ENCODE results near the gene TBC1D5.
"Not testable (repeated sequence)": the region's sequence is repeated elsewhere in the genome, so short reads cannot be mapped to it uniquely, and the experiment has no call there.

TBC1D5 gene

DNA sequence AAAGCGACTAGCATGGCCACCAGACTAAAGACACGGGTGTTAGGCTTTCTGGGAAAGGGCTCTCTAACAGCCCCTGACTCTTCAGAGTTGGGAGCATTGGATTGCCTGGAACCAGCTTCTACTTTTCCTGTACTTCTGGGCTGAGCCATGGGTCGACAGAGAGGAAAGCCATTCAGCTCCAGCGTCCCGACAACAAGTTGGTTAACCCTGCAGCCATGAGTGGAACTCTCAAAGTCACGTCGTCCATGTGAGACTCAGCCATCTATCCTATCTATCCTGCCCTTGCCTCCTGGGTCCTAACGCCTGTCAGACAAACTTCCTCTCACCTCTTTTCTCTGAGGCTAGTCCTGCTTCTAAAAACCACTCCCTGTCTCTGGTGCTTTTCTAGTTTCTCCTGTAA is 32.6 kb upstream of the TBC1D5 start:
- Mint-ChIP-seq H3K27me3 (ENCODE audit: low read depth, poor library complexity) (peaks cover 20% of the 10 kb centered on the region), H3K36me3 (ENCODE audit: low read depth) (no peaks in the 10 kb centered on the region), H3K4me3 (no peak overlapping the region), H3K9me3 (peaks cover 8% of the 10 kb centered on the region), H3K27ac (no peak overlapping the region), H3K4me1 (no peaks in the 10 kb centered on the region)
- DNase-seq, result no peak
- TF ChIP-seq, protein P1, sequence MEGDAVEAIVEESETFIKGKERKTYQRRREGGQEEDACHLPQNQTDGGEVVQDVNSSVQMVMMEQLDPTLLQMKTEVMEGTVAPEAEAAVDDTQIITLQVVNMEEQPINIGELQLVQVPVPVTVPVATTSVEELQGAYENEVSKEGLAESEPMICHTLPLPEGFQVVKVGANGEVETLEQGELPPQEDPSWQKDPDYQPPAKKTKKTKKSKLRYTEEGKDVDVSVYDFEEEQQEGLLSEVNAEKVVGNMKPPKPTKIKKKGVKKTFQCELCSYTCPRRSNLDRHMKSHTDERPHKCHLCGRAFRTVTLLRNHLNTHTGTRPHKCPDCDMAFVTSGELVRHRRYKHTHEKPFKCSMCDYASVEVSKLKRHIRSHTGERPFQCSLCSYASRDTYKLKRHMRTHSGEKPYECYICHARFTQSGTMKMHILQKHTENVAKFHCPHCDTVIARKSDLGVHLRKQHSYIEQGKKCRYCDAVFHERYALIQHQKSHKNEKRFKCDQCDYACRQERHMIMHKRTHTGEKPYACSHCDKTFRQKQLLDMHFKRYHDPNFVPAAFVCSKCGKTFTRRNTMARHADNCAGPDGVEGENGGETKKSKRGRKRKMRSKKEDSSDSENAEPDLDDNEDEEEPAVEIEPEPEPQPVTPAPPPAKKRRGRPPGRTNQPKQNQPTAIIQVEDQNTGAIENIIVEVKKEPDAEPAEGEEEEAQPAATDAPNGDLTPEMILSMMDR (IDR thresholded peaks at IDR 0.05), result no peak

DNA sequence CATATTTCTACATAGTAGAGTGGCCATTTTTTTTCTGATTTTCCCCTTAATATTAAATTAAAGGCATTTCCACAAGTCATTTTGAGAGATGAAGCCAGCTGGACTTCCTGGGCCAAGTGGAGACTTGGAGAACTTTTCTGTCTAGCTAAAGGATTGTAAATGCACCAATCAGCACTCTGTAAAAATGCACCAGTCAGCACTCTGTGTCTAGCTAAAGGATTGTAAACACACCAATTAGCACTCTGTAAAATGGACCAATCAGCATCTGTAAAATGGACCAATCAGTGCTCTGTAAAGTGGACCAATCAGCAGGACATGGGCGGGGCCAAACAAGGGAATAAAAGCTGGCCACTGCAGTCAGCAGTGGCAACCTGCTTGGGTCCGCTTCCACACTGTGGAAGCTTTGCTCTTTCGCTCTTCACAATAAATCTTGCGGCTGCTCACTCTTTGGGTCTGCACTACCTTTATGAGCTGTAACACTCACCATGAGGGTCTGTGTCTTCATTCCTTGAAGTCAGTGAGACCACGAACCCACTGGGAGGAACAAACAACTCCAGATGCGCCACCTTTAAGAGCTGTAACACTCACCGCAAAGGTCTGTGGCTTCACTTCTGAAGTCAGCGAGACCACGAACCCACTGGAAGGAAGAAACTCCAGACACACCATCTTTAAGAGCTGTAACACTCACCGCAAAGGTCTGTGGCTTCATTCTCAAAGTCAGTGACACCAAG is 31.9 kb upstream of the TBC1D5 start:
- DNase-seq; H3K4me3 Mint-ChIP-seq; H3K4me1 Mint-ChIP-seq; H3K36me3 Mint-ChIP-seq (ENCODE audit: low read depth); H3K27ac Mint-ChIP-seq; H3K9me3 Mint-ChIP-seq: not testable (repeated sequence)
- peaks cover 14% of the 10 kb centered on the region for H3K27me3 Mint-ChIP-seq (ENCODE audit: low read depth, poor library complexity)

DNA sequence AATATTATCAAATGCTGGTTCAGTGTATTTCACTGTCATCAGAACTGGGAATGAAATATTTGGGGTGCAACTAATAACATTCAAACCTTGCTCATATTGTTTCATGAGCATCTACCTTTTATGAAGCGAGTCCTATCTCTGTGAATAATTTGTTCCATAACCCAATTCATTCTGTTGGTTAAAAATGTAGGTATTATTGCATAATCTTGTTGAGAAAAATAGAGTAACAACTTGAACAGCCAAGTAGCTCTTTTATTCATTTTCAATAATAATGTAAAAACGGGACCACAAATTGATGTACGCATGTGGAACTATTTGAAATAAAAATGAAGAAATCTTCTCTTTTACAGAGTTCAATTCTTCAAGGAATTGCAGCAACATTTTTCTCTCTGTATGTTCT is 30.1 kb upstream of the TBC1D5 start:
- no peaks in the 10 kb centered on the region for H3K36me3 Mint-ChIP-seq (ENCODE audit: low read depth)
- H3K9me3 Mint-ChIP-seq, result peaks cover 8% of the 10 kb centered on the region
- H3K27me3 Mint-ChIP-seq (ENCODE audit: low read depth, poor library complexity), result peaks cover 3% of the 10 kb centered on the region
- no peak for DNase-seq
- TF ChIP-seq, protein P1 (IDR thresholded peaks at IDR 0.05), result no peak
- H3K4me3 Mint-ChIP-seq, result no peak overlapping the region
- no peaks in the 10 kb centered on the region for H3K4me1 Mint-ChIP-seq
- no peak overlapping the region for H3K27ac Mint-ChIP-seq

DNA sequence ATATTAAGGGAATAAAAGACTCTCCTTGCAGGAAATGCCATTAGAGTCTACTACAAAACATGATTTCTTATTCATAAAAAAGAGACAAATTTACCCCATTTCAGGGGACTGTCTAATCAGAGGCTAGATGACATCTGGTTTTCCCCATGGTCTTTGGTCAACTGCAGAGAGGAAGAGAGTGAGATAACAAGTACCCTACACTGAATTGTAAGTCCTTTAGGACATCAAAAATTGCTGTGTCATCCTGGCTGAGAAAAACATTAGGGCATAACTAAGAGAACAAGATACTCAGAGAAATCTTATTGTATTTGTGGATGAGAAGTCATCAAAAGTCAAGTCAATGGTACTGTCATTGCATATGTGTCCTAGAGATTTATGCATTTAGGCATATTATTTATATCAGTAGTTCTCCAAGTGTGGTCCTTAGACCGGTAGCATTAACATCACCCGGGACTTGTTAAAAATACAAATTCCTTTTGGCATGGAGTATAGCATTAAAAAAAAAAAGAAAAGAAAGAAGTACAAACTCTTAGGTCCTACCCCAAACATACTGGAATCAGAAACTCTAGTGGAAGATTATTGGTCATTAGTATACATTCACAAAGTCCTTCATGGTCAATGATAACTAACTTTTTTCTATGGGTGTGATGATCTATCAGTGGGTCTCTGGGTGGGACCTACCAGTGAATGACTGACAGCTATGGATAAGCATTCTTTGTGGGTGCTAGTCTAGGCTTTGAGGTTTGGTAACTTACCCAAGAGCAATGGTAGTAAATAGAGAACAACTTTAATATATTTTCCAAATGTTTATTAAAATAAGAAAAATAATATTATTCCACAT is 29.0 kb upstream of the TBC1D5 start:
- DNase-seq, result no peak
- TF ChIP-seq, protein P1 (IDR thresholded peaks at IDR 0.05), result no peak
- H3K27me3 Mint-ChIP-seq (ENCODE audit: low read depth, poor library complexity), result no peaks in the 10 kb centered on the region
- H3K27ac Mint-ChIP-seq, result no peak overlapping the region
- no peaks in the 10 kb centered on the region for H3K36me3 Mint-ChIP-seq (ENCODE audit: low read depth)
- H3K4me3 Mint-ChIP-seq, result no peak overlapping the region
- H3K9me3 Mint-ChIP-seq, result peaks cover 8% of the 10 kb centered on the region
- no peaks in the 10 kb centered on the region for H3K4me1 Mint-ChIP-seq

DNA sequence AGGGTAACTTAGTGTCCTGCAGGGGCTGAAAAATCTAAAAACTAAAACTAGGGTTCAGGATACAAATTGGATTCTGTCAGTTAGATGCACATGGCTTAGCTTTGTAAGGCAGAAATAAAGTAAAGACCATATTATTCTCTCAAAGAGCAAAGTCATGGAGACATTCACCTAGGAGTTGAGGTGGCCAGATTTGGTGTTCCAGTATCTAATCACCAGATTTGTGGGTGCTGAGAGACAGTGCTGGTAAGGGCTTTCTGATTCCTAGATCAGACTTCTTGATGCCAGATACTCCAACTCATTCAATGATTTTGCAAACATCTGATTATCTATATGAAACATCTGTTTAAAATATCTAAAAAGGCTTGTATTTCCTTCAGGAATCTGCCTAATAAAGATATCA is 28.3 kb upstream of the TBC1D5 start:
- TF ChIP-seq, protein P1 (IDR thresholded peaks at IDR 0.05), result no peak
- H3K4me3 Mint-ChIP-seq, result no peak overlapping the region
- no peak for DNase-seq
- H3K9me3 Mint-ChIP-seq, result peaks cover 5% of the 10 kb centered on the region
- H3K36me3 Mint-ChIP-seq (ENCODE audit: low read depth), result no peaks in the 10 kb centered on the region
- H3K27me3 Mint-ChIP-seq (ENCODE audit: low read depth, poor library complexity), result no peaks in the 10 kb centered on the region
- no peaks in the 10 kb centered on the region for H3K4me1 Mint-ChIP-seq
- no peak overlapping the region for H3K27ac Mint-ChIP-seq

DNA sequence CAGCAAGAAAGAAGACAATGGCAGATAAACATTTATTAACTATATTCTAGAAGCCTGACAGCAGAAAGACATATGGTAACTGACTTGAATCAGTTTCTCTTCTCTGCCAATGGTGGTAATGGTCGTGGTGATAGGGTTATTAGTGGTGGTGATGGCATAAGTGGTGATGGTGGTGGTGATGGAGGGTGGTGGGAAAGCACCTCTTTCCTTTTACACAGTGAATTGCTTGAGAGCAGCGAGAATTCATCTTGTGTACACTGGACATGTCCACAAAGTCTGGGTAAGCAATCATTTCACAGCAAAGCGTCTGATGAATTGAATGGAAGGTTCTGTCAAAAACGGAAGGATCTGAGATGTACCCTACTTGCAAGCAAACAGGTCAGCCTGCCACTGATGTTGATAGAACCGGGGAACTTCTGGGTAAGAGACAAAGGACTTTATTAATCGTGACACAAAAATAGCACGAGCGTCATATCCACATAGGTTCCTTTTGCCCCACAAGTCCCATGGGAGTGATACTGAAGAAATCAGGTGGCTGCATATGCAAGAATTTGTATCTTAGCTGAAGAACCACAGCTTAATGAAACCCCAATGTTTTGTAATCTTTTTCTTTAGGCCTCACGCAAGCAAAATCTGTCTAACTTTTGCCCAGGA is 23.5 kb upstream of the TBC1D5 start:
- H3K36me3 Mint-ChIP-seq (ENCODE audit: low read depth), result no peaks in the 10 kb centered on the region

More for the DNA sequence above, 23.5 kb upstream of the TBC1D5 start:
- TF ChIP-seq, protein P1 (IDR thresholded peaks at IDR 0.05), result no peak
- no peaks in the 10 kb centered on the region for H3K4me1 Mint-ChIP-seq
- H3K4me3 Mint-ChIP-seq, result no peak overlapping the region
- no peak overlapping the region for H3K27ac Mint-ChIP-seq
- DNase-seq, result no peak
- H3K27me3 Mint-ChIP-seq (ENCODE audit: low read depth, poor library complexity), result peaks cover 13% of the 10 kb centered on the region
- no peaks in the 10 kb centered on the region for H3K9me3 Mint-ChIP-seq

Measured in nephron progenitor cell (in vitro differentiated cells).